Activated CD8-positive, alpha-beta T cell treated with anti-CD3 and anti-CD28 coated beads, Interleukin-2, amount 10 ng/mL, durations not matched to agents 7 days and 5 days (primary cell): ENCODE results near the gene PPP1R26. TPM values are rescaled to one million over a fixed set of nuclear protein-coding genes. Genes with fewer than 3 reads are reported as not detected.

Experiments used
- ATAC-seq: fragments of 150-1000 bp; cut with Tn5 transposase; one replicate; pipeline ENCODE4 v1.10.0; 2021; ENCODE audit warnings: moderate library complexity
- CTCF ChIA-PET: fragments of 350-600 bp; sonication (Branson Sonifier 250); formaldehyde crosslinking; loops from one replicate; lab custom pipeline; 2021; ENCODE audit warnings: antibody characterized with exemption; lab: Charles Lee
- POLR2A ChIA-PET: fragments of 350-600 bp; sonication (Branson Sonifier 250); formaldehyde crosslinking; loops from one replicate; lab custom pipeline; 2021; ENCODE audit warnings: antibody characterized with exemption; lab: Charles Lee
- DNase-seq: peaks from one replicate; pipeline ENCODE4 v3.0.0-alpha.2; 2020
- H3K27ac Mint-ChIP-seq: one replicate; pipeline ENCODE4 v1.8.0; 2021; ENCODE audit warnings: mild to moderate bottlenecking, mixed read lengths
- H3K27me3 Mint-ChIP-seq: one replicate; pipeline ENCODE4 v1.8.0; 2021; ENCODE audit warnings: low read depth, mixed read lengths
- H3K36me3 Mint-ChIP-seq: one replicate; pipeline ENCODE4 v1.8.0; 2021; ENCODE audit warnings: low read depth, mixed read lengths
- H3K4me1 Mint-ChIP-seq: one replicate; pipeline ENCODE4 v1.8.0; 2021; ENCODE audit warnings: low read depth, mixed read lengths
- H3K4me3 Mint-ChIP-seq: one replicate; pipeline ENCODE4 v1.8.0; 2021; ENCODE audit warnings: mild to moderate bottlenecking, mixed read lengths
- H3K9me3 Mint-ChIP-seq: one replicate; pipeline ENCODE4 v1.8.0; 2022; ENCODE audit warnings: mixed read lengths; ENCODE audit not compliant: insufficient read depth
- total RNA-seq, 2 experiments: library from RNA; stranded (reverse); gene quantifications; one replicate each; pipeline ENCODE4 v1.2.3, GENCODE V29; 2021

The PPP1R26 gene
- total RNA-seq, 2 experiments from 2014 or later, result not detected

DNA sequence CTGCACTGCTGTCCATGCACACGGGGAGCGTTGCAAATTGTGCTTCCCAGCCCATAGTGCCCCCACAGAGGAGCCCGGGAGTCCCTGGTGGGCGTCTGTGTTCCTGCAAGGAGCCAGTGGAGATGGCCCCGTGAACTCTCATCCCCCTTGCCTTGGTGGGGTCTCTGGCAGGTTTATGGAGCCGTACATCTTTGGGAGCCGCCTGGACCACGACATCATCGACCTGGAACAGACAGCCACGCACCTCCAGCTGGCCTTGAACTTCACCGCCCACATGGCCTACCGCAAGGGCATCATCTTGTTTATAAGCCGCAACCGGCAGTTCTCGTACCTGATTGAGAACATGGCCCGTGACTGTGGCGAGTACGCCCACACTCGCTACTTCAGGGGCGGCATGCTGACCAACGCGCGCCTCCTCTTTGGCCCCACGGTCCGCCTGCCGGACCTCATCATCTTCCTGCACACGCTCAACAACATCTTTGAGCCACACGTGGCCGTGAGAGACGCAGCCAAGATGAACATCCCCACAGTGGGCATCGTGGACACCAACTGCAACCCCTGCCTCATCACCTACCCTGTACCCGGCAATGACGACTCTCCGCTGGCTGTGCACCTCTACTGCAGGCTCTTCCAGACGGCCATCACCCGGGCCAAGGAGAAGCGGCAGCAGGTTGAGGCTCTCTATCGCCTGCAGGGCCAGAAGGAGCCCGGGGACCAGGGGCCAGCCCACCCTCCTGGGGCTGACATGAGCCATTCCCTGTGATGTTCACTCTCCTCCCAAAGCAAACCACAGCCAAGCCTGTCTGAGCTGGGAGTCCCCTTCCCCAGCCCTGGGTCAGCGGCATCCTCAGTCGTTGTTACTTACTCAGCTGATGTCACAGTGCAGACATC lies 24.0 kb downstream of the PPP1R26 start:
- H3K4me3 Mint-ChIP-seq, result no peak overlapping the region
- peaks cover 14% of the 10 kb centered on the region for H3K36me3 Mint-ChIP-seq
- H3K9me3 Mint-ChIP-seq, result no peaks in the 10 kb centered on the region
- peaks cover 18% of the 10 kb centered on the region for H3K4me1 Mint-ChIP-seq
- no peak overlapping the region for H3K27ac Mint-ChIP-seq
- CTCF ChIA-PET, result interaction anchor here (0.9 kb wide), 1 partner anchor 9 kb away, joined by 3 read pairs; no protein-coding TSS in a partner anchor
- POLR2A ChIA-PET, result no interaction called here
- H3K27me3 Mint-ChIP-seq, result peaks cover 3% of the 10 kb centered on the region
- DNase-seq (no peak), ATAC-seq (no peak)

GRCh38 chr9:135504262-135505243 lies 25.0 kb downstream of the PPP1R26 start:
- no peak overlapping the region for H3K4me3 Mint-ChIP-seq
- H3K9me3 Mint-ChIP-seq, result peaks cover 7% of the 10 kb centered on the region
- ChIA-PET POLR2A (no interaction called here), CTCF (interaction anchor here (0.8 to 1.4 kb wide), 5 partner anchors 10 to 56 kb away, joined by 3 read pairs; no protein-coding TSS in a partner anchor)
- ATAC-seq (no peak), DNase-seq (peak; percentile 68)
- peaks cover 15% of the 10 kb centered on the region for H3K4me1 Mint-ChIP-seq
- H3K27me3 Mint-ChIP-seq, result peaks cover 6% of the 10 kb centered on the region
- H3K36me3 Mint-ChIP-seq, result peaks cover 14% of the 10 kb centered on the region
- H3K27ac Mint-ChIP-seq, result no peak overlapping the region

GRCh38 chr9:135505406-135506187 lies 26.0 kb downstream of the PPP1R26 start:
- peaks cover 14% of the 10 kb centered on the region for H3K36me3 Mint-ChIP-seq
- CTCF ChIA-PET, result interaction anchor here (1.4 kb wide), 1 partner anchor 57 kb away, joined by 3 read pairs; no protein-coding TSS in a partner anchor
- H3K4me1 Mint-ChIP-seq, result peaks cover 14% of the 10 kb centered on the region
- H3K9me3 Mint-ChIP-seq, result peaks cover 7% of the 10 kb centered on the region
- DNase-seq, result no peak
- no peak overlapping the region for H3K4me3 Mint-ChIP-seq
- POLR2A ChIA-PET, result no interaction called here
- H3K27me3 Mint-ChIP-seq, result peaks cover 7% of the 10 kb centered on the region
- ATAC-seq, result no peak
- H3K27ac Mint-ChIP-seq, result no peak overlapping the region

- Mint-ChIP-seq H3K4me1 (peaks cover 19% of the 10 kb centered on the region), H3K36me3 (peaks cover 14% of the 10 kb centered on the region), H3K4me3 (no peak overlapping the region), H3K27me3 (peaks cover 7% of the 10 kb centered on the region), H3K27ac (no peak overlapping the region), H3K9me3 (peaks cover 7% of the 10 kb centered on the region)
- DNase-seq (no peak), ATAC-seq (no peak)
- ChIA-PET CTCF (no interaction called here), POLR2A (no interaction called here)
Measured at GRCh38 chr9:135506327-135507103, 26.9 kb downstream of the PPP1R26 start.

DNA sequence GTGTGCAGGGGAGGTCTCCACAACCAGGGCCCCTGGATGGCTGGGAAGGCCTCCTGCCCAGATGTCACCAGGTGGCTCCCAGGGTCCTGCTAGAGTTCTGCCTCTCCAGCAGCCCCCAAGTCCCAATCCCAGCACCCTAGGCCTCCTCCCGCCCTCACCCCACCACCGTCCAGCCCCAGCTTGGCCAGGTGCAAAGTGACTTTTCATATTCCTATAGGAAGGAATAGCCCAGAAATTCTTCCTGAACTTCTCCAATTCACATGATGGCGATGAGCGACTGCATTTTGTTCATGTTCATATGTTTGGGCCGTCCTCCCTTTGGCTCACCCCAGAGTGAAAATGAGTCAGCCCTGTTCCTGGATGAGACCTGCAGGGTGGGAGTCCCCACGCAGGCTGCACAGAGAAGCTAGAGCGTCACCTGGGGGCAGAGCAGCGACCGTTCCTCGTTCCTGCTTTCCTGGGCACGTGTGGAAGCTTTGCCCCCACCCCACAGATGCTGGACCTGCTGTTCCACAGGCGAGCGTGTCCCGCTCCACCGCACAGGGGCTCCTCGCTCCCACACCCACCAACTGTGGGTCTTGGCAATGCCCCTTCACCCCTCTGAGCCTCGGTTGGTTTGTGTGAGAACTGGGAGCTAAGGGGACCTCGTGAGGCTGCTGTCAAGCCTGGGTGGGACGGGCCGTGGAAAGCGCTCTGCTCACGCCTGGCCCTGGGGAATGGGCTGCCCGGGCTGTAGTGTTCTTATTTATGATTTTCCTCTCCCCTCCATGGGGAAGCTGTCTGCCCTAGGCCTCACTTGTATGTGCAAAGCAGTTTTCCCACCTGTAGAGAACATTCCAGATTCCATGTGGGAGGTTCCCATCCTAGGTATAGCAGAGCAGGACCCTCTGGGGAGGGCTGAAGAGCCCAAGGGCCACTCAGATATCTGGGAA lies 27.8 kb downstream of the PPP1R26 start:
- POLR2A ChIA-PET, result no interaction called here
- peaks cover 10% of the 10 kb centered on the region for H3K27me3 Mint-ChIP-seq
- ATAC-seq (no peak), DNase-seq (no peak)
- H3K27ac Mint-ChIP-seq, result no peak overlapping the region
- H3K4me3 Mint-ChIP-seq, result no peak overlapping the region
- CTCF ChIA-PET, result no interaction called here
- peaks cover 13% of the 10 kb centered on the region for H3K36me3 Mint-ChIP-seq
- H3K4me1 Mint-ChIP-seq, result peaks cover 15% of the 10 kb centered on the region
- H3K9me3 Mint-ChIP-seq, result peaks cover 7% of the 10 kb centered on the region

DNA sequence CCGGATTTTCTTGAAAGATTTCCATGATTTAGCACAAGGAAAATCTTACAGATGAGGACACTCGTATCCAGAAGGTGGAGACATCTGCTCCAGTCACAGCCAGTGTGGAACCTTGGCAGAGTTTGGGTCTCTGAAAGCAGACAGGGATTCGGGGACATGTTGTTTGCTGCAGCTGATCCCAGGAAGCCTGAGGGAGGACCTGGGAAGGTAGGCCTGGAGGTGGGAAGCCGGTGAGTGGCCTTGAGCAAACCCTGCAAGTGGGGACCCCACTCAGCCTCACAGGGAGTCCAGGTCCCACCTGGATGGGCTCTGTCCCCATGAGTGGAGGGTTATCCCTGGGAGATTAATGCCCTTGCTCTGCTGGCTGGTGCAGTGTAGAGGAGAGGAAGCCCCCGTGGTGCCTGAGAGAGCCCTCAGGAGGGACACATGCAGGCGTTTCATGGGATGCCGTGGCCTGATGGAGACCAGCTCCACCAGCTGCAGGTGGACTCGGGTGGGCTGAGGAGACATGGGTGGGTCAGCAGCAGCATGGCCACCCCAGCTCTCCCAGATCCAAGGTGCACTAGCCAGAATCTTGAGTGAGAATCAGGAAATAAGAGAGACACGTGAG lies 28.7 kb downstream of the PPP1R26 start:
- ChIA-PET CTCF (no interaction called here), POLR2A (no interaction called here)
- H3K27ac Mint-ChIP-seq, result no peak overlapping the region
- peaks cover 9% of the 10 kb centered on the region for H3K36me3 Mint-ChIP-seq
- DNase-seq, result no peak
- H3K4me3 Mint-ChIP-seq, result no peak overlapping the region
- no peak for ATAC-seq
- peaks cover 10% of the 10 kb centered on the region for H3K4me1 Mint-ChIP-seq
- peaks cover 14% of the 10 kb centered on the region for H3K27me3 Mint-ChIP-seq
- peaks cover 7% of the 10 kb centered on the region for H3K9me3 Mint-ChIP-seq

- peaks cover 4% of the 10 kb centered on the region for H3K36me3 Mint-ChIP-seq
- DNase-seq (no peak), ATAC-seq (no peak)
- peaks cover 7% of the 10 kb centered on the region for H3K9me3 Mint-ChIP-seq
- H3K27ac Mint-ChIP-seq, result no peak overlapping the region
- peaks cover 14% of the 10 kb centered on the region for H3K27me3 Mint-ChIP-seq
- ChIA-PET CTCF (no interaction called here), POLR2A (no interaction called here)
- H3K4me1 Mint-ChIP-seq, result peaks cover 10% of the 10 kb centered on the region
- no peak overlapping the region for H3K4me3 Mint-ChIP-seq
Measured at GRCh38 chr9:135509458-135509857, 29.9 kb downstream of the PPP1R26 start.

GRCh38 chr9:135512241-135512603 lies 32.6 kb downstream of the PPP1R26 start:
- Mint-ChIP-seq H3K27ac (no peak overlapping the region), H3K36me3 (no peaks in the 10 kb centered on the region), H3K4me3 (no peak overlapping the region), H3K9me3 (peaks cover 7% of the 10 kb centered on the region), H3K27me3 (peaks cover 14% of the 10 kb centered on the region), H3K4me1 (peaks cover 15% of the 10 kb centered on the region)
- ChIA-PET CTCF (interaction anchor here (1.3 kb wide), 1 partner anchor 18 kb away, joined by 3 read pairs; no protein-coding TSS in a partner anchor), POLR2A (no interaction called here)
- no peak for DNase-seq
- ATAC-seq, result no peak

GRCh38 chr9:135512904-135513303 lies 33.3 kb downstream of the PPP1R26 start:
- no peak for ATAC-seq
- Mint-ChIP-seq H3K36me3 (no peaks in the 10 kb centered on the region), H3K4me3 (no peak overlapping the region), H3K9me3 (peaks cover 7% of the 10 kb centered on the region), H3K4me1 (peaks cover 15% of the 10 kb centered on the region), H3K27ac (no peak overlapping the region), H3K27me3 (peaks cover 19% of the 10 kb centered on the region)
- POLR2A ChIA-PET, result no interaction called here
- CTCF ChIA-PET, result interaction anchor here (1.3 kb wide), 1 partner anchor 17 kb away, joined by 3 read pairs; no protein-coding TSS in a partner anchor
- no peak for DNase-seq
